Measurements from ENCODE around the gene STK38. TPM values are rescaled to one million over a fixed set of nuclear protein-coding genes. Genes with fewer than 3 reads are reported as not detected.
"Not testable (repeated sequence)": the region's sequence is repeated elsewhere in the genome, so short reads cannot be mapped to it uniquely, and the experiment has no call there.

The STK38 gene
- total RNA-seq, 1 donor from 2014 or later = 65.1 TPM

DNA sequence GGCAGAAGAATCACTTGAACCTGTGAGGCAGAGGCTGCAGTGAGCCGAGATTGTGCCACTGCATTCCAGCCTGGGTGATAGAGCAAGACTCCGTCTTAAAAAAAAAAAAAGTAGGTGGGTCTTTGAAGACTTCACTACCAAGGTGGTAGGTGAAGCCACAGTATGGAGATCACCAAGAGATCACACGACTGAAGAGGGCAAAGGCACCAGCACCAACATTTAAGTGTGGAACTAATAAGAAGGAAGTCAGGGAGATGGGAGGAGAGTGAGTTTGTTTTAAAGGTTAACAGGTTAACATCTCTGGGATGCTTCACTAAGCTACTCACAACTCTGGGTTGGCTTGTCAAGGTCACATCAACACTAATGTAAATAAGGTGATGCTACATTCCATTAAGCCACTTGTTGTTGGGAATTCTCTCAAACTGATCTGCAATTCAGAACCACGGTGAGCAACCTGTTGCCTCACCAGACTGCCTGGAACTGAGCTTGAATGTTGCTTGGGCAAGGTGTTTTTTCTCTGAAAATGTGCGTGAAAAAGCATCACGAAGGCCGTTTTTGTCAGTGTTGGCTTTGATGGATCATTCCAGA, 55.8 kb downstream of the STK38 start:
- H3K4me3 Mint-ChIP-seq (ENCODE audit: unreplicated experiment) = no peak overlapping the region
- H3K36me3 Mint-ChIP-seq (ENCODE audit: low read depth) = peaks cover 40% of the 10 kb centered on the region
- H3K9me3 Mint-ChIP-seq (ENCODE audit: low read depth) = no peaks in the 10 kb centered on the region
- peaks cover 33% of the 10 kb centered on the region for H3K4me1 Mint-ChIP-seq (ENCODE audit: low read depth)
- H3K27me3 Mint-ChIP-seq (ENCODE audit: low read depth) = no peaks in the 10 kb centered on the region
- no peak overlapping the region for H3K27ac Mint-ChIP-seq (ENCODE audit: unreplicated experiment)
- TF ChIP-seq, protein P1, sequence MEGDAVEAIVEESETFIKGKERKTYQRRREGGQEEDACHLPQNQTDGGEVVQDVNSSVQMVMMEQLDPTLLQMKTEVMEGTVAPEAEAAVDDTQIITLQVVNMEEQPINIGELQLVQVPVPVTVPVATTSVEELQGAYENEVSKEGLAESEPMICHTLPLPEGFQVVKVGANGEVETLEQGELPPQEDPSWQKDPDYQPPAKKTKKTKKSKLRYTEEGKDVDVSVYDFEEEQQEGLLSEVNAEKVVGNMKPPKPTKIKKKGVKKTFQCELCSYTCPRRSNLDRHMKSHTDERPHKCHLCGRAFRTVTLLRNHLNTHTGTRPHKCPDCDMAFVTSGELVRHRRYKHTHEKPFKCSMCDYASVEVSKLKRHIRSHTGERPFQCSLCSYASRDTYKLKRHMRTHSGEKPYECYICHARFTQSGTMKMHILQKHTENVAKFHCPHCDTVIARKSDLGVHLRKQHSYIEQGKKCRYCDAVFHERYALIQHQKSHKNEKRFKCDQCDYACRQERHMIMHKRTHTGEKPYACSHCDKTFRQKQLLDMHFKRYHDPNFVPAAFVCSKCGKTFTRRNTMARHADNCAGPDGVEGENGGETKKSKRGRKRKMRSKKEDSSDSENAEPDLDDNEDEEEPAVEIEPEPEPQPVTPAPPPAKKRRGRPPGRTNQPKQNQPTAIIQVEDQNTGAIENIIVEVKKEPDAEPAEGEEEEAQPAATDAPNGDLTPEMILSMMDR (IDR thresholded peaks at IDR 0.05) = no peak
- DNase-seq (ENCODE audit: low spot score) = no peak

DNA sequence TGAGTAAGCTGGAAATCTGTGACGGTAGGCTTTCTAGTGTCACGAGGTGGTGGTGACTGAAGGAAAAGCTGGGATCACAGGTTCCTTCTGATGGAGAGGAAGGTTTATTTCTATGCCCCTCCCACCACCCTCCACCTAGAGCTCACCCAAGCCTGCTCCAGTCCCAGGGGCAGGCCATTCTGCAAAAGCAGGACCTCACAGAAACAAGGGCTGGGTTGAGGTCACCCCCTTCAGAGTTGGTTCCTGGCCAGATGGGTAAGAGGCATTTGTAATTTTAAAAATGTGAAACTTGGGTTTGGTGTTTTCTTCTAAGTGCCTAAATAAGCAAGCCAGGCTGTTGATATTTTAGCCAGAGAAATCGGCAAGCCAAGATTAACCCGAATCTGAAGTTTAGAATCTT, 57.9 kb downstream of the STK38 start:
- Mint-ChIP-seq H3K27me3 (ENCODE audit: low read depth) (no peaks in the 10 kb centered on the region), H3K9me3 (ENCODE audit: low read depth) (no peaks in the 10 kb centered on the region), H3K4me1 (ENCODE audit: low read depth) (peaks cover 35% of the 10 kb centered on the region), H3K36me3 (ENCODE audit: low read depth) (peaks cover 36% of the 10 kb centered on the region), H3K4me3 (ENCODE audit: unreplicated experiment) (no peak overlapping the region), H3K27ac (ENCODE audit: unreplicated experiment) (no peak overlapping the region)
- no peak for DNase-seq (ENCODE audit: low spot score)
- TF ChIP-seq, protein P1 (IDR thresholded peaks at IDR 0.05) = no peak

DNA sequence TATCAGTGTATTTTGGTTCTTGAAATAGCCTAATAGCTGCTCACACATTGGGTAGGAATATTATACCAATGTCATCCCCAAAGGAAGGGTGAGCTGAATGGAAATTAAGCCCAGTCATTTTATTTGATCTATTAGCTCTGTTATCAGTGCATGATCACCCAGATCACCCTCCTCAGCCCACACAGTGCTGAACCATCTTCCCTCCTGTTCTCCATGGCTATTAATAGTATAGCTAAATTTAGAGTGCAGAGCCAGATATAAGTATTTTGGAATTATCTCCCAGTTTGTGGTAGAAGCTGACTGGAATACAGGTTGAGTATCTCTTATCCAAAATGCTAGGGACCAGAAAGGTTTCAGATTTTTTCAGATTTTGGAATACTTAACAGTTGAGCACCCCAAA, 59.1 kb downstream of the STK38 start:
- H3K36me3 Mint-ChIP-seq (ENCODE audit: low read depth) = peaks cover 33% of the 10 kb centered on the region
- no peak overlapping the region for H3K27ac Mint-ChIP-seq (ENCODE audit: unreplicated experiment)
- TF ChIP-seq, protein P1 (IDR thresholded peaks at IDR 0.05) = no peak
- no peak overlapping the region for H3K4me3 Mint-ChIP-seq (ENCODE audit: unreplicated experiment)
- no peaks in the 10 kb centered on the region for H3K27me3 Mint-ChIP-seq (ENCODE audit: low read depth)
- no peaks in the 10 kb centered on the region for H3K9me3 Mint-ChIP-seq (ENCODE audit: low read depth)
- DNase-seq (ENCODE audit: low spot score) = no peak
- peaks cover 30% of the 10 kb centered on the region for H3K4me1 Mint-ChIP-seq (ENCODE audit: low read depth)

DNA sequence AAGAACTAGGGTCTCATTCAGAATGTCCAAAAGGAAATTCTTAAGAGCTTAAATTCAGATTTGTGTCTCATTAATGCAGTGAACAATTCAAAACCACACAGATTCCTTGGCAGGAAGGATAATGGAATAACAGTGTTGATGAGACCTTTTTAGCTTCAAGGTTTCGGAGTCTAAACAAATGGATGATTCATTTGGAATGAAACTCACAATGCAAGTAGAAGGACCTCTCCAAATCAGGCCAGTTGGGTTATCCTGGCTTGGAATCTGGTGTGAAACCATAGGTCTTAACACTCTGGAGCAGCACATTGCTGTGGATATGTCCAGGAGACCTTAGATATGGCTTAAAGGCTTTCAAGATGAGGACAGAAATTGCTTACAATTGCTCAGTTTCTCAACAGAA, 59.6 kb downstream of the STK38 start:
- Mint-ChIP-seq H3K4me1 (ENCODE audit: low read depth) (peaks cover 30% of the 10 kb centered on the region), H3K4me3 (ENCODE audit: unreplicated experiment) (no peak overlapping the region), H3K36me3 (ENCODE audit: low read depth) (peaks cover 33% of the 10 kb centered on the region), H3K9me3 (ENCODE audit: low read depth) (no peaks in the 10 kb centered on the region), H3K27me3 (ENCODE audit: low read depth) (no peaks in the 10 kb centered on the region), H3K27ac (ENCODE audit: unreplicated experiment) (no peak overlapping the region)
- TF ChIP-seq, protein P1 (IDR thresholded peaks at IDR 0.05) = no peak
- no peak for DNase-seq (ENCODE audit: low spot score)

DNA sequence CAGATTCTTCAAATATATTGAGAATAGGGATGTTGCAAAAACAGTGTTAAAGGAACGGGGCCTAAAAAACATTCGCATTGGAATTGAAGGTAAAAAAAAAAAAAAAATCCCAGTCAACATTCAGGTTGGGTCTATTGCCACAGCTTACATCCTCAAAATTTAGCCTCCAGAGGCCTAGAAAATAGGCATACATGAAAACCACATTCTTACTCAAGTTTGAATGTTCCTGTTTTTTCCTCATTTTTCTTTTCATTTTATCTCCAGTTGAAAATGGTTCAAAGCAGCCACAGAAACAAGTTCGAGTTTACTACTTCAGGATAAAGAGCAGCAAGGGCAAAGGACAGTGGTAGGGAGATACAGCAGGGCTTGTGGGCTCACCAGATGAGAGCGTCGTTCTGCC, 62.5 kb downstream of the STK38 start:
- Mint-ChIP-seq H3K9me3 (ENCODE audit: low read depth) (no peaks in the 10 kb centered on the region), H3K36me3 (ENCODE audit: low read depth) (peaks cover 40% of the 10 kb centered on the region), H3K27me3 (ENCODE audit: low read depth) (no peaks in the 10 kb centered on the region), H3K4me1 (ENCODE audit: low read depth) (peaks cover 25% of the 10 kb centered on the region), H3K27ac (ENCODE audit: unreplicated experiment) (no peak overlapping the region), H3K4me3 (ENCODE audit: unreplicated experiment) (no peak overlapping the region)
- DNase-seq (ENCODE audit: low spot score) = no peak
- TF ChIP-seq, protein P1 (IDR thresholded peaks at IDR 0.05) = no peak

DNA sequence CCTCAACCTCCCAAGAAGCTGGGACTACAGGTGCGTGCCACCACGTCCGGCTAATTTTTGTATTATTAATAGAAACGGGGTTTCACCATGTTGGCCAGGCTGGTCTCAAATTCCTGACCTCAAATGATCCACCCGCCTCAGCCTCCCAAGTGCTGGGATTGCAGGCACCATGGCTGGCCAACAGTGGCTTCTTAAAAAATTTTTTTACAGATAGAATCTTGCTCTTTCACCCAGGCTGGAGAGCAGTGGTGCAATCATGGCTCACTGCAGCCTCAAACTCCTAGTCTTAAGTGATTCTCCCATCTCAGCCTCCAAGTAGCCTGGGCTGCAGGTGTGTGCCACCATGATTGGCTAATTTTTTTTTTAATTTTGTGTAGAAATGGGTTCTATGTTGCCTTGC, 64.0 kb downstream of the STK38 start:
- peaks cover 40% of the 10 kb centered on the region for H3K36me3 Mint-ChIP-seq (ENCODE audit: low read depth)
- H3K4me1 Mint-ChIP-seq (ENCODE audit: low read depth) = peaks cover 15% of the 10 kb centered on the region
- H3K4me3 Mint-ChIP-seq (ENCODE audit: unreplicated experiment); H3K27ac Mint-ChIP-seq (ENCODE audit: unreplicated experiment); DNase-seq (ENCODE audit: low spot score); H3K9me3 Mint-ChIP-seq (ENCODE audit: low read depth); H3K27me3 Mint-ChIP-seq (ENCODE audit: low read depth): not testable (repeated sequence)
